Measurements from ENCODE around the gene TTLL10.

- no peak for TF ChIP-seq CTCF (IDR thresholded peaks at IDR 0.05)
- TF ChIP-seq ELF1 (IDR thresholded peaks at IDR 0.05), result no peak
- TF ChIP-seq RFX5 (IDR thresholded peaks at IDR 0.05; ENCODE audit: low read length), result no peak
- no peak for TF ChIP-seq RAD21 (IDR thresholded peaks at IDR 0.05; ENCODE audit: low read length)
- no peak for TF ChIP-seq POLR2AphosphoS5 (IDR thresholded peaks at IDR 0.05; ENCODE audit: low read depth, low read length)
- TF ChIP-seq GABPA (IDR thresholded peaks at IDR 0.05; ENCODE audit: low read depth), result no peak
- no peak for TF ChIP-seq NRF1 (IDR thresholded peaks at IDR 0.05; ENCODE audit: low read depth, low read length)
These were observed 39.9 kb downstream of the TTLL10 start, which contains the start of gene TNFRSF4 for GRCh38 chr1:1213345-1214265.

Measured in SK-N-SH (cell line).